OCI-LY3 (cell line): ENCODE results near the gene CAVIN3.

Experiments
- H2AFZ ChIP-seq: fragments of 200-600, 300-600 bp; shearing (Covaris generic); 2 replicates; pipeline ENCODE4 v1.6.0; 2014; ENCODE audit warnings: antibody characterized with exemption, low read depth, low read length
- H3K27ac ChIP-seq: fragments of 200-600, 300-600 bp; sonication (generic); 2 replicates; pipeline ENCODE4 v1.5.1; 2014; ENCODE audit warnings: mild to moderate bottlenecking, low read length, moderate library complexity, mixed read lengths
- H3K27me3 ChIP-seq: fragments of 200-600, 300-600 bp; sonication (generic); 2 replicates; pipeline ENCODE4 v1.6.1; 2014; ENCODE audit warnings: low read depth, low read length, mixed read lengths
- H3K36me3 ChIP-seq: fragments of 200-600, 300-600 bp; sonication (generic); replicated peaks from 2 replicates; pipeline ENCODE3; 2014; ENCODE audit warnings: low read depth, low read length, mixed read lengths
- H3K4me1 ChIP-seq: fragments of 300-600, 200-600 bp; sonication (generic); 2 replicates; pipeline ENCODE4 v1.6.1; 2014; ENCODE audit warnings: low read length, mixed read lengths
- H3K4me2 ChIP-seq: fragments of 200-600, 300-600 bp; sonication (generic); 2 replicates; pipeline ENCODE4 v1.6.1; 2014; ENCODE audit warnings: low read length, mixed read lengths
- H3K4me3 ChIP-seq: fragments of 300-600, 200-600 bp; sonication (generic); 2 replicates; pipeline ENCODE4 v1.5.1; 2014; ENCODE audit warnings: antibody characterized with exemption, mild to moderate bottlenecking, low read length, moderate library complexity
- H3K79me2 ChIP-seq: fragments of 300-600, 200-600 bp; shearing (Covaris generic); 2 replicates; pipeline ENCODE4 v1.6.1; 2014; ENCODE audit warnings: mild to moderate bottlenecking, low read length, mixed read lengths
- H3K9ac ChIP-seq: fragments of 300-600, 200-600 bp; shearing (Covaris generic); 2 replicates; pipeline ENCODE4 v1.6.0; 2014; ENCODE audit warnings: mild to moderate bottlenecking, low read length, moderate library complexity
- H3K9me3 ChIP-seq: fragments of 200-600, 300-600 bp; shearing (Covaris generic); 2 replicates; pipeline ENCODE4 v1.6.1; 2014; ENCODE audit warnings: low read length, mixed read lengths; ENCODE audit not compliant: insufficient read depth
- H4K20me1 ChIP-seq: fragments of 200-600, 300-600 bp; sonication (generic); 2 replicates; pipeline ENCODE4 v1.6.1; 2016; ENCODE audit warnings: low read length, mixed read lengths; ENCODE audit not compliant: insufficient read depth
- CTCF ChIP-seq: fragments of 200-600, 300-600 bp; sonication (generic); IDR thresholded peaks from 2 replicates; pipeline ENCODE4 v1.5.1; 2014; ENCODE audit warnings: antibody characterized with exemption, low read length, low read depth
- EZH2phosphoT487 ChIP-seq: fragments of 200-600 bp; shearing (Covaris generic); IDR thresholded peaks from 2 replicates; pipeline ENCODE4 v1.6.1; 2018; ENCODE audit warnings: antibody characterized with exemption, mixed run types, low read depth

The CAVIN3 gene

GRCh38 chr11:6273188-6273587, 47.1 kb downstream of the CAVIN3 start:
- H3K4me1 ChIP-seq, result no peaks in the 10 kb centered on the region
- H3K4me2 ChIP-seq, result no peak overlapping the region
- H4K20me1 ChIP-seq, result no peaks in the 10 kb centered on the region
- no peaks in the 10 kb centered on the region for H3K9me3 ChIP-seq
- no peak overlapping the region for H3K9ac ChIP-seq
- no peak overlapping the region for H3K4me3 ChIP-seq
- peaks cover 15% of the 10 kb centered on the region; the same call in 1 of the 2 replicates for H3K27me3 ChIP-seq
- no peaks in the 10 kb centered on the region for H3K36me3 ChIP-seq
- no peak for TF ChIP-seq CTCF
- TF ChIP-seq EZH2phosphoT487, result no peak
- no peak overlapping the region for H3K27ac ChIP-seq
- H2AFZ ChIP-seq, result no peak overlapping the region
- no peaks in the 10 kb centered on the region for H3K79me2 ChIP-seq

- Histone ChIP-seq H3K79me2 (no peaks in the 10 kb centered on the region), H3K9ac (no peak overlapping the region), H3K27ac (no peak overlapping the region), H2AFZ (no peak overlapping the region), H3K9me3 (no peaks in the 10 kb centered on the region), H3K36me3 (no peaks in the 10 kb centered on the region), H3K4me3 (no peak overlapping the region), H3K27me3 (peaks cover 13% of the 10 kb centered on the region; the same call in 1 of the 2 replicates), H4K20me1 (no peaks in the 10 kb centered on the region), H3K4me1 (no peaks in the 10 kb centered on the region), H3K4me2 (no peak overlapping the region)
- TF ChIP-seq EZH2phosphoT487 (no peak), CTCF (no peak)
These were observed 48.7 kb downstream of the CAVIN3 start for GRCh38 chr11:6271598-6271997.

- no peaks in the 10 kb centered on the region for H3K4me1 ChIP-seq
- H3K27ac ChIP-seq, result no peak overlapping the region
- no peaks in the 10 kb centered on the region for H3K79me2 ChIP-seq
- no peak overlapping the region for H3K4me3 ChIP-seq
- TF ChIP-seq CTCF, result no peak
- no peak for TF ChIP-seq EZH2phosphoT487
- H3K27me3 ChIP-seq, result peaks cover 16% of the 10 kb centered on the region; the same call in 1 of the 2 replicates
- no peak overlapping the region for H3K4me2 ChIP-seq
- H3K9me3 ChIP-seq, result no peaks in the 10 kb centered on the region
- H3K9ac ChIP-seq, result no peak overlapping the region
- no peaks in the 10 kb centered on the region for H4K20me1 ChIP-seq
- no peaks in the 10 kb centered on the region for H3K36me3 ChIP-seq
- no peak overlapping the region for H2AFZ ChIP-seq
These were observed 49.6 kb downstream of the CAVIN3 start for GRCh38 chr11:6270584-6271246.

- Histone ChIP-seq H3K36me3 (no peaks in the 10 kb centered on the region), H3K79me2 (no peaks in the 10 kb centered on the region), H4K20me1 (no peaks in the 10 kb centered on the region), H3K4me2 (no peak overlapping the region), H3K9me3 (no peaks in the 10 kb centered on the region), H3K4me1 (no peaks in the 10 kb centered on the region), H3K27ac (no peak overlapping the region), H2AFZ (no peak overlapping the region), H3K27me3 (peaks cover 20% of the 10 kb centered on the region), H3K4me3 (no peak overlapping the region), H3K9ac (no peak overlapping the region)
- TF ChIP-seq EZH2phosphoT487 (no peak), CTCF (no peak)
These were observed 50.3 kb downstream of the CAVIN3 start for GRCh38 chr11:6269994-6270393.
